GM19035 (cell line): Measurements from ENCODE around the gene GNG14.
"Not testable (repeated sequence)": the region's sequence is repeated elsewhere in the genome, so short reads cannot be mapped to it uniquely, and the experiment has no call there.

Experiments used
- ATAC-seq: cut with Tn5 transposase; IDR thresholded peaks from one replicate; pipeline ENCODE4 v1.9.1; 2021; ENCODE audit not compliant: unreplicated experiment

The GNG14 gene

DNA sequence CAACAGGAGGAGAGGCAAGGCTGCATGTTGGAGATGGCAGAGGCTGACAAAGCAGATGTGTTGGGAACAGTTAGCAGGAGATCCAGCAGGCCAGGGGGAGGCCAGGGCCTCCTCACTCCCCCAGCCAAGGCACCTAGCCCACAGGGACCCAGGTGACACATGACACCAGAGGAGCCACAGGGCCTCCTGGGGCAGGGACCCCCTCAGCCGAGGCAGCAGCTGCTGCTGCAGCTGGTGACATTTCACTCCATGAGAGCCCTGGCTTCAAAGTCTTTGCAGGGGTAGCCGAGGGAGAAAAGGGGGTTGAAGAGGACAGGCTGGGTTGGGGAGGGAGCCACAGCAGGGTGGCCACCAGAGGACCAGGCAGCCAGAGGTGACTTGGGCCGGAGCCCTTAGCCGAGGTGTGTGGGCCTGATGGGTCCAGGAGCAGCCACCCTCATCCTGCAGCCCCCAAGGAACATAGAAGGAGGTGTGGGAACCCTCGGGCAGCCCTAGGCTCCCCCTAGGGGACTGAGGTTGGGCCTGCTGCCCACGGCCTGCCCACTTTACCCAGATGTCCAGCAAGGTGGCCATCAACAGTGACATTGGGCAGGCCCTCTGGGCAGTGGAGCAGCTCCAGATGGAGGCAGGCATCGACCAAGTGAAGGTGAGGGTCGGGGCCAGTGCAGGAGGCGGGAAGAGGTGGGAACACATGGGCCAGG lies at the start of gene GNG14:
Gene GNG14 (plus strand): TSS at position 503 of the 701 bp plus-strand sequence. CDS start 51 bp downstream, at position 554.
- no peak for ATAC-seq

DNA sequence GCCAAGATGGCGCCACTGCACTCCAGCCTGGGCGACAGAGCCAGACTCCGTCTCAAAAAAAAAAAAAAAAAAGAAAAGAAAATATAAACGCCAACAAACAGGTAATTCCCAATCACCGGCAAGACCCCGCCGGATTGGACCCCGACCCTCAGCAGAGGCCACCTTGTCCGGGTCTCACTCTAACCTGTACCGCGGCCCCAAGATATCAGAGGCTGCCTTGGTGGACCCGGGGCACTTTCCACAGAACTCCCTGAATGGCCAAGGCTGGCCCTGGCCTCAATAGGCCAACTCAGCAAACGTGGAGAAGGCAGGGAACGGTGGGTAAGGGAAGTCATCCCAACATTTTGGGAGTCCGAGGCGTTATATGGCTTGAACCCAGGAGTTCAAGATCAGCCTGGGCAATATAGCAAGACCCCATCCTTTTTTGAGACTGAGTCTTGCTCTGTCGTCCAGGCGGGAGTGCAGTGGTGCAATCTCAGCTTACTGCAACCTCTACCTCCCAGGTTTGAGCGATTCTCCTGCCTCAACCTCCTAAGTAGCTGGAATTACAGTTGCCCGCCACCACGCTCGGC lies 49.1 kb upstream of the GNG14 start:
- ATAC-seq = no peak

- ATAC-seq = no peak
These were observed 47.7 kb upstream of the GNG14 start for GRCh38 chr19:12639901-12640613.

DNA sequence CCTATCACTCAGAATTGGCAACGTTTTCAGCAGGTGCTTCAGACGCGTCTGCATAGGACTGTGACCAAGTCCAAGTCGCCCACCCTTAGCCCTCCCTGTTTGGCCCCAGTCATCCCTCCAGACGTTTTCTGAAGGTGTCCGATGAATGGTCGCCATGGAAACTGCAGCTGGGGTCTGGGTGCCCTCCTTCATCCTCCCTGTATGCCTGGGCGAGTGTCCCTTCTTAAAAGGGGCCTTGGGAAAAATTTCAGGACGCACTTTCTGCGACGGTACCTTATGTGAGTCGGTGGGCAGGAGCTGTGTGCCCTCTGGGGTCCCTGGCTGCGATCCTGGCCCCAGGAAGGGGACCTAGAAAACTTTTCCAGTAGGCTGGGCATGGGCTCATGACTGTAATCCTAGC lies 46.3 kb upstream of the GNG14 start:
- no peak for ATAC-seq

DNA sequence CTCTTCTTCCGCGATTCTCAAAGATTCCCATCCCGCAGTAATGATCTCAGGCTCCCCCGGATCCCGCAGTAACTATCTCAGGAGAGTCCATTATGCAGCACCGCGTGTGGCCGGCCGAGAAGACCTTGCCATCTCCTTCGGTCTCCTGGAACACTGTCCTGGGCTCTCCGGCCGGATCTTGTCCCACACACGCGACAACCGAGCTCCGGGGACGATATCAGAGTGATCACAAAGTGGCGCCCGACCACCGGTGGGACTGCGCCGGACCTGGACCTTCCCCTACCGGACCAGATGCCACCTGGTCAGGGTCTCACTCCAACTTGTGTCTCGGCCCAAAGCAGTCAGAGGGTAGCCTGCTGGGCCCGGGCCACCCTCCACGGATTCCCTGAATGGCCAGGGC lies 45.3 kb upstream of the GNG14 start:
- ATAC-seq = no peak

GRCh38 chr19:12643716-12644115 lies 44.1 kb upstream of the GNG14 start:
- not testable (repeated sequence) for ATAC-seq

- no peak for ATAC-seq
These were observed 41.2 kb upstream of the GNG14 start for GRCh38 chr19:12646551-12646950.

- ATAC-seq = no peak
These were observed 40.8 kb upstream of the GNG14 start for GRCh38 chr19:12647047-12647446.

DNA sequence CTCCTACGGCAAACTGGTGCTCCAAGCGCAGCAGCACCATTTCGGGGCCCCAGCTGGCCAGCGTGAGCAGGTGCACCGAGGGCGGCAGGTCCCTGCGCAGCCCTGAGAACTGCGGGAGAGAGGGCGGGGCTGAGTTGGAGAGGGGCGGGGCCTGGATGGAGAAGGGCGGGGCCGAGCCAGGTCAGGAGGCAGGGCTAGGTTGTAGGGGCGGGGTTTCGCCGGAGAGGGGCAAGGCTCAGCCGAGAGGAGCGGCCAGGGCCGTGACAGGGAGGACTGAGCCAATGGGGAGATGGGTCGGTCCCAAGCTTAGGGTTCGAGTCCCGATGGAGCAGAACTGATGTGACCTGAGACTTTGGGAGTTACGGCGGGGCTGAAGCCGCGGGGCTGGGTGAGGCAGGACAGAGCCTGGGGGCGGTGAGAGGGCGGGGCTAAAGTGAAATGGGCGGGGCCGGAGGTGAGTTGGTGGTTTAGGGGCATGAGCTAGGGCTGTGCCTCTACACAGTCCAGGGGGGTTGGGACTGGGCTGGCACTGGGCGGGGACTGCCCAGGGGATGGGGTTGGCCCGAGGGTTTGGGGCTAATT lies 40.2 kb upstream of the GNG14 start:
- ATAC-seq = no peak

GRCh38 chr19:12648088-12648487 lies 39.7 kb upstream of the GNG14 start:
- no peak for ATAC-seq

DNA sequence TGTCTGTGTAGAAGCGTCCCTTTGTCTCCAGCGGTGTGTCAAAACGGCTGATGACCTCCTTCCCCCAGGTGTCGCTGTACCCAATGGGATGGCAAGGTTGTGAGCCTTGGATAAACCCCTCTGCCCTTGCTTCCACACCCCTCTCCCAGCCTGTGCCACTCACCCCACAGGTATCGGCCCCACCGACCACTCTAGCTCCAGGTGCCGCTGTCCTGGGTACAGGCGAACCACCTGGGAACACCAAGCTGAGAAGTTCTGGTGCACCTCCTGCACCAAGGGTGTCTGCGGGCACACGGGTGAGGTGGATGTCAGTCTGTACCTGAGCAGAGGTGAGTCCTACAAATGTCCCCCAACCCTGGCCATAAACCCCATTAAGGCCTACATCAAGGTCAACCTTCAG lies 37.9 kb upstream of the GNG14 start:
- no peak for ATAC-seq

GRCh38 chr19:12652219-12652618 lies 35.6 kb upstream of the GNG14 start:
- ATAC-seq = no peak

DNA sequence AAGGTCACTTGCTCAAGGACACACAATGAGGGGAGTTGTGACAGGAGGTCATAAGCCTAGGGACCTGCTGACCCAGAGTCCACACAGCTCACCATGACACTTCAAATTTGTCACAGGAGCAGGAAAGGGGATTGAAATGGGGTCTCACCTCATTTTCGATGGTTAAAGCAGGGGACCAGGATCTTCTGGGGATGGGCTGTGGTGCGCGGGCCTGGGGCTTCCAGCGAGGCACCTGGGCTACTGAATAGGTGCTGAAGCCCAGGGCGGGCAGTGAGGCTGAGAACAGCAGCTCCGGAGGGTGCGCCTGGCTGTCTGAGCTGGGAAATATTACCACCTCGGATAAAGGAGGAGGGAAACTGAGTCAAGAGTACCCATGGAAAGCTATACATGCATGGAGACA lies 32.3 kb upstream of the GNG14 start:
- no peak for ATAC-seq

GRCh38 chr19:12656899-12657571 lies 30.8 kb upstream of the GNG14 start:
- no peak for ATAC-seq

- ATAC-seq = no peak
These were observed 29.8 kb upstream of the GNG14 start for GRCh38 chr19:12657966-12658365.

- no peak for ATAC-seq
These were observed 26.8 kb upstream of the GNG14 start for GRCh38 chr19:12660980-12661379.

DNA sequence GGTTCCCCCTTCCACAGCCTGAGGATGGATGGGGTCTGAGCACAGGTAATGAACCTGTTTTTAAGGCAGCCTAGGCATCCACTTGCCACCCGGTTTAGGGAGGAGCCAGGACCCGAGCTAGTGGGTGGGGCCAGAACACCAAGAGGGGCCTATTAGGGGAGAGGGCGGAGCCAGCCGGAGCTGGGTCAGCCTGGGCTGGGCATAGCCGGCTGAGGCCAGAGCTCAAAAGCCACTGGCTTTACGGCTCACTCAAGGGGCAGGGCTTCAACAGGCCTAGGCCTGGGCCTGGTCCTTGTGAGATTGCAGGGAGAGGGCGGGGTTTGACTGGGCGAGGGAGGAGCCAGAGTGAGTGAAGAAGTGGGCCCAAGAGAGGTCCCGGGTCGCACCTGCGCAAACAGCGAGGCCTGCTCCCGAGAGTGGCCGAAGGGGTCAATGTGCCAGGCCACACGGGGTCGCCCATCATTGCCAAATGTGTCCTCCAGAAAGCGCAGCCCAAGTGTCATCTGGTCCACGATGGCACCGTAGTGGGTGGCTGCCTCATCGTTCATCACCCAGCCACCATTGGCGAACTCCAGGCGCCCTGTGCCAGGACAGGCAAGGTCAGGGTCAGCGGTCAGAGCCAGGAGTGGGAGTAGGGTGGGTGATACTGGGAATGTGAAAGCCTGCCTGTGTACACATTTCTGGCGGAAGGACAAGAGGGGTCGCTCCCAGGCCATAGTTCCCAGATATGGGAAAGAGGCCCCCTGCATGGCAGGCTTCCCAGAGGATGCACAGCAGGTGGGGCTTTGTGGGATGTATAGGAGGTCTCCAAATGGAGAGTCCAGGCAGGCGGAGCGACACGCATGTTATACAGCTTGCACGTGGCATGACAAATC lies 23.2 kb upstream of the GNG14 start:
- ATAC-seq = no peak

GRCh38 chr19:12665281-12665573 lies 22.6 kb upstream of the GNG14 start:
- no peak for ATAC-seq

GRCh38 chr19:12665671-12666264 lies 22.0 kb upstream of the GNG14 start:
- no peak for ATAC-seq
